WTC11 (cell line): ENCODE data around the gene NEU2. TPM values are rescaled to one million over a fixed set of nuclear protein-coding genes. Genes with fewer than 3 reads are reported as not detected.
A peak's percentile ranks its signal among the peaks of the same experiment; 100 is the strongest.

ENCODE experiments used
- ATAC-seq: fragments of 200-7000 bp; cut with Tn5 transposase; 2 replicates; pipeline ENCODE4 v1.10.0; 2021; ENCODE audit warnings: mild to moderate bottlenecking, moderate library complexity
- CTCF ChIA-PET: fragments of 300-600 bp; sonication (Branson Sonifier 250); formaldehyde crosslinking; loops from one replicate; lab custom pipeline; 2021; ENCODE audit warnings: antibody characterized with exemption; lab: Charles Lee
- POLR2A ChIA-PET: fragments of 350-600 bp; sonication (Branson Sonifier 250); formaldehyde crosslinking; loops from one replicate; lab custom pipeline; 2021; ENCODE audit warnings: antibody characterized with exemption; lab: Charles Lee
- DNase-seq: peaks from one replicate; pipeline ENCODE4 v3.0.0; 2021; ENCODE audit warnings: low spot score
- H3K27ac Mint-ChIP-seq: 2 replicates; pipeline ENCODE4 v1.8.0; 2021; ENCODE audit warnings: mixed read lengths
- H3K27me3 Mint-ChIP-seq: 2 replicates; pipeline ENCODE4 v1.8.0; 2021; ENCODE audit warnings: low read depth, mild to moderate bottlenecking, moderate library complexity, mixed read lengths
- H3K36me3 Mint-ChIP-seq: 2 replicates; pipeline ENCODE4 v1.8.0; 2021; ENCODE audit warnings: mixed read lengths
- H3K4me1 Mint-ChIP-seq: 2 replicates; pipeline ENCODE4 v1.8.0; 2022; ENCODE audit warnings: mixed read lengths
- H3K4me3 Mint-ChIP-seq: 2 replicates; pipeline ENCODE4 v1.8.0; 2021; ENCODE audit warnings: mild to moderate bottlenecking, moderate library complexity, mixed read lengths
- H3K9me3 Mint-ChIP-seq: 2 replicates; pipeline ENCODE4 v1.8.0; 2021; ENCODE audit warnings: mixed read lengths
- CREB1 ChIP-seq: sonication (generic); formaldehyde crosslinking; IDR thresholded peaks from 2 replicates; pipeline ENCODE4 v1.8.0; 2023; ENCODE audit warnings: mild to moderate bottlenecking, missing genetic modification reagents
- ELF4 ChIP-seq: sonication (generic); formaldehyde crosslinking; IDR thresholded peaks from 2 replicates; pipeline ENCODE4 v1.8.1; 2022; ENCODE audit warnings: low read depth, mild to moderate bottlenecking, moderate library complexity, missing genetic modification reagents
- GABPB1 ChIP-seq: sonication (generic); formaldehyde crosslinking; IDR thresholded peaks from 2 replicates; pipeline ENCODE4 v1.8.1; 2023; ENCODE audit warnings: mild to moderate bottlenecking, missing genetic modification reagents
- GRHL2 ChIP-seq: fragments of 250-450 bp; sonication (Bioruptor Pico); IDR thresholded peaks from 2 replicates; pipeline ENCODE4 v1.8.0; 2022; ENCODE audit warnings: mild to moderate bottlenecking, moderate library complexity; ENCODE audit not compliant: insufficient replicate concordance, severe bottlenecking
- JAZF1 ChIP-seq: fragments of 250-450 bp; sonication (Bioruptor Pico); IDR thresholded peaks from 2 replicates; pipeline ENCODE4 v1.9.0; 2021; ENCODE audit warnings: moderate library complexity, mild to moderate bottlenecking, inconsistent platforms
- KAT7 ChIP-seq: sonication (generic); formaldehyde crosslinking; IDR thresholded peaks from 2 replicates; pipeline ENCODE4 v1.8.1; 2023; ENCODE audit warnings: missing genetic modification reagents, mild to moderate bottlenecking, borderline replicate concordance
- NFYB ChIP-seq: sonication (generic); formaldehyde crosslinking; conservative IDR thresholded peaks from 2 replicates; pipeline ENCODE4 v1.8.0; 2022; ENCODE audit warnings: low read depth, missing genetic modification reagents
- NR3C1 ChIP-seq: sonication (generic); formaldehyde crosslinking; conservative IDR thresholded peaks from 2 replicates; pipeline ENCODE4 v1.8.1; 2023; ENCODE audit warnings: low read depth, mild to moderate bottlenecking, missing genetic modification reagents
- PRRX2 ChIP-seq: fragments of 250-450 bp; sonication (Bioruptor Pico); IDR thresholded peaks from 2 replicates; pipeline ENCODE4 v1.8.0; 2021; ENCODE audit warnings: mild to moderate bottlenecking
- RELA ChIP-seq: sonication (generic); formaldehyde crosslinking; IDR thresholded peaks from 2 replicates; pipeline ENCODE4 v1.8.1; 2022; ENCODE audit warnings: missing genetic modification reagents, mild to moderate bottlenecking, borderline replicate concordance
- SP1 ChIP-seq: sonication (generic); formaldehyde crosslinking; conservative IDR thresholded peaks from 2 replicates; pipeline ENCODE4 v1.8.1; 2022; ENCODE audit warnings: missing genetic modification reagents
- ZNF121 ChIP-seq: sonication (generic); formaldehyde crosslinking; IDR thresholded peaks from 2 replicates; pipeline ENCODE4 v1.8.0; 2023; ENCODE audit warnings: missing genetic modification reagents
- ZNF219 ChIP-seq: sonication (generic); formaldehyde crosslinking; IDR thresholded peaks from 2 replicates; pipeline ENCODE4 v1.8.0; 2023; ENCODE audit warnings: missing genetic modification reagents, mild to moderate bottlenecking, borderline replicate concordance
- ZNF416 ChIP-seq: fragments of 250-450 bp; sonication (Bioruptor Pico); IDR thresholded peaks from 2 replicates; pipeline ENCODE4 v1.9.0; 2021; ENCODE audit warnings: mild to moderate bottlenecking, inconsistent platforms
- total RNA-seq: library from RNA; stranded (reverse); gene quantifications from 3 replicates; pipeline ENCODE4 v1.2.3, GENCODE V29; 2021
- TF ChIP-seq, protein P1 (sequence below): fragments of 250-450 bp; sonication (Bioruptor Pico); IDR thresholded peaks from 2 replicates; pipeline ENCODE4 v2.1.2; 2022; ENCODE audit warnings: mild to moderate bottlenecking, moderate library complexity
- TF ChIP-seq, protein P2 (sequence below): sonication (generic); formaldehyde crosslinking; IDR thresholded peaks from 2 replicates; pipeline ENCODE4 v1.8.1; 2023; ENCODE audit warnings: mild to moderate bottlenecking, missing genetic modification reagents, moderate library complexity
- TF ChIP-seq, protein P3 (sequence below): sonication (generic); formaldehyde crosslinking; IDR thresholded peaks from 2 replicates; pipeline ENCODE4 v1.8.1; 2023; ENCODE audit warnings: mild to moderate bottlenecking, missing genetic modification reagents
- TF ChIP-seq, protein P4 (sequence below): fragments of 250-450 bp; sonication (Bioruptor Pico); IDR thresholded peaks from 2 replicates; pipeline ENCODE4 v1.9.0; 2021; ENCODE audit warnings: mild to moderate bottlenecking, borderline replicate concordance
- TF ChIP-seq, protein P5 (sequence below): fragments of 250-450 bp; sonication (Bioruptor Pico); IDR thresholded peaks from 2 replicates; pipeline ENCODE4 v1.9.0; 2021; ENCODE audit warnings: mild to moderate bottlenecking
- TF ChIP-seq, protein P6 (sequence below): fragments of 250-450 bp; sonication (Bioruptor Pico); IDR thresholded peaks from 2 replicates; pipeline ENCODE4 v1.8.0; 2021; ENCODE audit warnings: mild to moderate bottlenecking

Gene NEU2
- total RNA-seq, 1 experiment from 2014 or later, result not detected

DNA sequence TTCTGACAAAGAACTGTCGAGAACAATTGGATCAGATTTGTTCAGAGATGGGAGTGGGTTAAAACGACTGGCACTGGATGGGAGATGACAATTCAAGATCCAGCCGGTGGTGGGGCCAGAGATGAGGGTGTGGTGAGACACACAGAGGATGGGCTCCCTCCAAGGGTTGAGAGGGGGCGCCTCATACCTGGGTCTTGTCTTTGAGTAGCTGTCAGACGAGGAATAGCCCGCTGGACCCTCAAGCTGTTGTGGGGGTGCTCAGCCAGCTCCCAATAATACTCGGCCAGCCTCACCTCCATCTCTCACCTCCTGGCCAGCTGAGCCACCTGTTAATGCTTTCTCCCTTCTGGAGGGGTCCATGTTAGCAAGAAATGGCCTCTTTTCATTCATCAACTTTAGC lies 41.6 kb downstream of the NEU2 start (continued):
- TF ChIP-seq, protein P1, sequence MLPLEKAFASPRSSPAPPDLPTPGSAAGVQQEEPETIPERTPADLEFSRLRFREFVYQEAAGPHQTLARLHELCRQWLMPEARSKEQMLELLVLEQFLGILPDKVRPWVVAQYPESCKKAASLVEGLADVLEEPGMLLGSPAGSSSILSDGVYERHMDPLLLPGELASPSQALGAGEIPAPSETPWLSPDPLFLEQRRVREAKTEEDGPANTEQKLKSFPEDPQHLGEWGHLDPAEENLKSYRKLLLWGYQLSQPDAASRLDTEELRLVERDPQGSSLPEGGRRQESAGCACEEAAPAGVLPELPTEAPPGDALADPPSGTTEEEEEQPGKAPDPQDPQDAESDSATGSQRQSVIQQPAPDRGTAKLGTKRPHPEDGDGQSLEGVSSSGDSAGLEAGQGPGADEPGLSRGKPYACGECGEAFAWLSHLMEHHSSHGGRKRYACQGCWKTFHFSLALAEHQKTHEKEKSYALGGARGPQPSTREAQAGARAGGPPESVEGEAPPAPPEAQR (CRISPR knock-in tag), result no peak
- TF ChIP-seq, protein P2, sequence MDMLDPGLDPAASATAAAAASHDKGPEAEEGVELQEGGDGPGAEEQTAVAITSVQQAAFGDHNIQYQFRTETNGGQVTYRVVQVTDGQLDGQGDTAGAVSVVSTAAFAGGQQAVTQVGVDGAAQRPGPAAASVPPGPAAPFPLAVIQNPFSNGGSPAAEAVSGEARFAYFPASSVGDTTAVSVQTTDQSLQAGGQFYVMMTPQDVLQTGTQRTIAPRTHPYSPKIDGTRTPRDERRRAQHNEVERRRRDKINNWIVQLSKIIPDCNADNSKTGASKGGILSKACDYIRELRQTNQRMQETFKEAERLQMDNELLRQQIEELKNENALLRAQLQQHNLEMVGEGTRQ (CRISPR knock-in tag), result no peak
- TF ChIP-seq JAZF1 (no peak), GABPB1 (CRISPR knock-in tag) (no peak), SP1 (CRISPR knock-in tag) (no peak), ZNF219 (CRISPR knock-in tag) (no peak), ELF4 (no peak)
- TF ChIP-seq, protein P3, sequence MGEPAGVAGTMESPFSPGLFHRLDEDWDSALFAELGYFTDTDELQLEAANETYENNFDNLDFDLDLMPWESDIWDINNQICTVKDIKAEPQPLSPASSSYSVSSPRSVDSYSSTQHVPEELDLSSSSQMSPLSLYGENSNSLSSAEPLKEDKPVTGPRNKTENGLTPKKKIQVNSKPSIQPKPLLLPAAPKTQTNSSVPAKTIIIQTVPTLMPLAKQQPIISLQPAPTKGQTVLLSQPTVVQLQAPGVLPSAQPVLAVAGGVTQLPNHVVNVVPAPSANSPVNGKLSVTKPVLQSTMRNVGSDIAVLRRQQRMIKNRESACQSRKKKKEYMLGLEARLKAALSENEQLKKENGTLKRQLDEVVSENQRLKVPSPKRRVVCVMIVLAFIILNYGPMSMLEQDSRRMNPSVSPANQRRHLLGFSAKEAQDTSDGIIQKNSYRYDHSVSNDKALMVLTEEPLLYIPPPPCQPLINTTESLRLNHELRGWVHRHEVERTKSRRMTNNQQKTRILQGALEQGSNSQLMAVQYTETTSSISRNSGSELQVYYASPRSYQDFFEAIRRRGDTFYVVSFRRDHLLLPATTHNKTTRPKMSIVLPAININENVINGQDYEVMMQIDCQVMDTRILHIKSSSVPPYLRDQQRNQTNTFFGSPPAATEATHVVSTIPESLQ, result no peak

DNA sequence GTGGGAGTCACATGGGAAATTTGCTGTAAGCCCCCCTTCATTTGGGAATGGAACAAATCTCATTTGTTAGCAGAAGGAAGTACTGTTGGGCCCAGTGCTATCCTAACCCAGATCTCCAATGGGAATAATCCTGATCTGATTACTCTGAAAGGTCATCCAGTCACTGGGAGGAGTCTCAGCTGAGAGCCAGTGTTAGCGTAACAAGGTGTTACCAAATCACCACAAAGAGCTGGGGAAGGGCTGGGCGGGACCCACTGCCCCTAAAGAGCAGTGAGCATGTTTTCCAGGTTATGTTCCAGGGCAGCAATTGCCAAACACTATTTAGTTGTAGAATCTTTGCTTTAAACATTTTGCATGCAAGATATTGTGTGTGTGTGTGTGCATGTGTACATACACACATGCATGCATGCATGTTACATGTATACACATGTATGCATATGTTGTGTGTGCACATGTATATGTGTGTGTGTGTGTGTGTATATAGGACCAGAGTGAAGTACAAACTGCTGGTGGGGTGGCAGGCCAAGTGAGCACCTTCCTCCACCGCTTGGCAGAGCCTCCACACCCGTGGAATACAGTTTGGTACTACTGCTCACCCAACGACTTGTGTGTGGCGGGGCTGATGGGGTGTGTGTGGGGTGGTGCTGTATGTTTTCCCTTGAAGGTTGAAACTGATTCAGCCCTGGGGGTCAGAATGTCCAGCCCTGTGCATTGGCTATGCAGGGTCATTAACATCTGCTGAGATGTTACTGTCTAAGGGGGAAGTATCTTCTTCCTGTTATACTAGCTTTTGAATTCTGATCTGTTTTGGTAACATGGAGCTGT lies 42.9 kb downstream of the NEU2 start:
- DNase-seq (no peak), ATAC-seq (peak; percentile 62)
- H3K27me3 Mint-ChIP-seq, result no peaks in the 10 kb centered on the region
- POLR2A ChIA-PET, result no interaction called here
- CTCF ChIA-PET, result interaction anchor here (0.6 to 1.5 kb wide), 8 partner anchors 15 to 368 kb away, joined by 3 to 7 read pairs (median 4); partner anchors contain the start of genes ATG16L1 and INPP5D
- H3K4me3 Mint-ChIP-seq, result no peak overlapping the region
- H3K36me3 Mint-ChIP-seq, result peaks cover 3% of the 10 kb centered on the region; the same call in 1 of the 2 replicates
- peaks cover 7% of the 10 kb centered on the region; the same call in 1 of the 2 replicates for H3K4me1 Mint-ChIP-seq
- H3K27ac Mint-ChIP-seq, result no peak overlapping the region
- peaks cover 9% of the 10 kb centered on the region for H3K9me3 Mint-ChIP-seq
- TF ChIP-seq SP1 (CRISPR knock-in tag) (no peak), CREB1 (CRISPR knock-in tag) (no peak), RELA (CRISPR knock-in tag) (no peak), GRHL2 (CRISPR knock-in tag) (no peak), KAT7 (CRISPR knock-in tag) (no peak), NFYB (CRISPR knock-in tag) (no peak), NR3C1 (CRISPR knock-in tag) (no peak), ZNF121 (CRISPR knock-in tag) (no peak), PRRX2 (no peak), ZNF416 (no peak)
- TF ChIP-seq, protein P1 (CRISPR knock-in tag), result no peak
- TF ChIP-seq, protein P4, sequence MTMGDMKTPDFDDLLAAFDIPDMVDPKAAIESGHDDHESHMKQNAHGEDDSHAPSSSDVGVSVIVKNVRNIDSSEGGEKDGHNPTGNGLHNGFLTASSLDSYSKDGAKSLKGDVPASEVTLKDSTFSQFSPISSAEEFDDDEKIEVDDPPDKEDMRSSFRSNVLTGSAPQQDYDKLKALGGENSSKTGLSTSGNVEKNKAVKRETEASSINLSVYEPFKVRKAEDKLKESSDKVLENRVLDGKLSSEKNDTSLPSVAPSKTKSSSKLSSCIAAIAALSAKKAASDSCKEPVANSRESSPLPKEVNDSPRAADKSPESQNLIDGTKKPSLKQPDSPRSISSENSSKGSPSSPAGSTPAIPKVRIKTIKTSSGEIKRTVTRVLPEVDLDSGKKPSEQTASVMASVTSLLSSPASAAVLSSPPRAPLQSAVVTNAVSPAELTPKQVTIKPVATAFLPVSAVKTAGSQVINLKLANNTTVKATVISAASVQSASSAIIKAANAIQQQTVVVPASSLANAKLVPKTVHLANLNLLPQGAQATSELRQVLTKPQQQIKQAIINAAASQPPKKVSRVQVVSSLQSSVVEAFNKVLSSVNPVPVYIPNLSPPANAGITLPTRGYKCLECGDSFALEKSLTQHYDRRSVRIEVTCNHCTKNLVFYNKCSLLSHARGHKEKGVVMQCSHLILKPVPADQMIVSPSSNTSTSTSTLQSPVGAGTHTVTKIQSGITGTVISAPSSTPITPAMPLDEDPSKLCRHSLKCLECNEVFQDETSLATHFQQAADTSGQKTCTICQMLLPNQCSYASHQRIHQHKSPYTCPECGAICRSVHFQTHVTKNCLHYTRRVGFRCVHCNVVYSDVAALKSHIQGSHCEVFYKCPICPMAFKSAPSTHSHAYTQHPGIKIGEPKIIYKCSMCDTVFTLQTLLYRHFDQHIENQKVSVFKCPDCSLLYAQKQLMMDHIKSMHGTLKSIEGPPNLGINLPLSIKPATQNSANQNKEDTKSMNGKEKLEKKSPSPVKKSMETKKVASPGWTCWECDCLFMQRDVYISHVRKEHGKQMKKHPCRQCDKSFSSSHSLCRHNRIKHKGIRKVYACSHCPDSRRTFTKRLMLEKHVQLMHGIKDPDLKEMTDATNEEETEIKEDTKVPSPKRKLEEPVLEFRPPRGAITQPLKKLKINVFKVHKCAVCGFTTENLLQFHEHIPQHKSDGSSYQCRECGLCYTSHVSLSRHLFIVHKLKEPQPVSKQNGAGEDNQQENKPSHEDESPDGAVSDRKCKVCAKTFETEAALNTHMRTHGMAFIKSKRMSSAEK (CRISPR knock-in tag), result no peak
- TF ChIP-seq, protein P5, sequence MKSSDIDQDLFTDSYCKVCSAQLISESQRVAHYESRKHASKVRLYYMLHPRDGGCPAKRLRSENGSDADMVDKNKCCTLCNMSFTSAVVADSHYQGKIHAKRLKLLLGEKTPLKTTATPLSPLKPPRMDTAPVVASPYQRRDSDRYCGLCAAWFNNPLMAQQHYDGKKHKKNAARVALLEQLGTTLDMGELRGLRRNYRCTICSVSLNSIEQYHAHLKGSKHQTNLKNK (CRISPR knock-in tag), result no peak
- TF ChIP-seq, protein P6, sequence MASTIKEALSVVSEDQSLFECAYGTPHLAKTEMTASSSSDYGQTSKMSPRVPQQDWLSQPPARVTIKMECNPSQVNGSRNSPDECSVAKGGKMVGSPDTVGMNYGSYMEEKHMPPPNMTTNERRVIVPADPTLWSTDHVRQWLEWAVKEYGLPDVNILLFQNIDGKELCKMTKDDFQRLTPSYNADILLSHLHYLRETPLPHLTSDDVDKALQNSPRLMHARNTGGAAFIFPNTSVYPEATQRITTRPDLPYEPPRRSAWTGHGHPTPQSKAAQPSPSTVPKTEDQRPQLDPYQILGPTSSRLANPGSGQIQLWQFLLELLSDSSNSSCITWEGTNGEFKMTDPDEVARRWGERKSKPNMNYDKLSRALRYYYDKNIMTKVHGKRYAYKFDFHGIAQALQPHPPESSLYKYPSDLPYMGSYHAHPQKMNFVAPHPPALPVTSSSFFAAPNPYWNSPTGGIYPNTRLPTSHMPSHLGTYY (CRISPR knock-in tag), result no peak
